ENCODE results near the gene ESRRB.
A peak's percentile ranks its signal among the peaks of the same experiment; 100 is the strongest.
"Not testable (repeated sequence)": the region's sequence is repeated elsewhere in the genome, so short reads cannot be mapped to it uniquely, and the experiment has no call there.

The ESRRB gene

DNA sequence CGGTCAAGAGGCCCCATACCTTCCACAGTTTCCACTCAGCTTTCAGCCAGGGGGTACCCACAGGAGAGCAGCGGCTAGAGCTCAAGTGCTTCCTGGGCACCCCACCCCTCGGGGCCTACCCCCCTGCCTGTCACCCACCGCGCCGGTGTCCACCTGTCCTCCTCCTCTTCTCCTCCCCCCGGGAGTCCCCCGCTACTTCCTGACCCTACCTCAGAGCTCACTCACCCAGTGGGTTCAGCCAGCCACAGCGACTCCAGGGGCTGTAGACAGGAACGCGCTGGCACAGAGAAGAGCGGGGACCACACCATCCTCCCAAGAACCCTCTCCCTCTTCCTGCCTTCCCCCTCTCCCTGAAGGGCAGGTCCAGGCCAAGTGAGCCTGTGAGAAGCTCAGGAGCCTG lies 123.0 kb downstream of the ESRRB start:
- no peak for DNase-seq

DNA sequence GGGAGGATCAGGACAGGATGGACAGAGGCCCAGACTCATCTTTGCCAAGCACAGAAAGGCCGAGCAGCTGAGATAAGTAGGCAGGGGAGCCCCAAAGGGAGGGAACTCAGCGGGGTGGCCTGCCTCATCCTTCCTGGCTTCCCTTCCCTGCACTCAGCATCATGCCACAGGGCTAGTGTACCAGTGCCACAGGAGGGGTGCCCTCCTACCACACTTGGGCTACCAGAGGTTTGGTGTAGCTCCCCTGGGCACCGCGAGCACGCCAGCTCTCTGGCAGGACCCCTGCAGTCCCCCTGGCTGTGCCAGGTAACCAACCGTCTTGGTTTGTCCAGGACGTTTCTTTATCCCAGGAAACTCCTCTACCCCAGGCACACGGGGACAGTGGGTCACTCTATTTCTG lies 123.5 kb downstream of the ESRRB start:
- no peak for DNase-seq

DNA sequence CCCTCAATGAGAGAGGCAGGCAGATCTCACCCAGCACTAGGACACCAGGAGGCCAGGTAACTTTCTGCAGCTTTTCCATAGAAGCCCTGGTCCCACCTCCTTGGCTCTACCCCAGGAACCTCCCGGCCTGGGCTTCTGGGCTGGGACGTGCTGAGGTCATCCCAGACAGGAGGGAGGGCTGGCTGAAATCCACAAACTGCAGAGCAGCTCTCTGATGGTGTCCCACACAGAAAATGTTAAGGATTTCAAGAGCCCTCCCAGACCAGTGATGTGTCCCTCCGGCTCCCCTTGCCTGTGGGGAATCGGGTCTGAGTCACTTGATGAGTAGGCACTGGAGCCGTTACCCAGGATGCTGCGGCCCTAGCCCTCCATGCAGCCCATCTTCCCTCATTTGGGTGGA lies 124.1 kb downstream of the ESRRB start:
- no peak for DNase-seq

DNA sequence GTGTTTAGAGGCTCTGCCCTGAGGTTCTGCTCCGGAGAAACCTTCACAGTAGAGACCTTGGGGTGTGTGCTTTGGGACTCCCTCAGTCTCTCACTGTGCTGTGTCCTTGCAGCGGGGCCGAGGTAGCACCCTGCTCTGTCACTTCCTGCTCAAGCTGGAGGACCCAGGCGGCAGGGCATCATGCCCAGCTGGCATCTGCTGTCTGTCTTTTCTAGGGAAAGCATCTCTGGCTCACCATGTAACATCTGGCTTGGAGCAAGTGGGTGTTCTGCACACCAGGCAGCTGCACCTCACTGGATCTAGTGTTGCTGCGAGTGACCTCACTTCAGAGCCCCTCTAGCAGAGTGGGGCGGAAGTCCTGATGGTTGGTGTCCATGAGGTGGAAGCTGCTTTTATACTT lies 124.5 kb downstream of the ESRRB start:
- no peak for DNase-seq

DNA sequence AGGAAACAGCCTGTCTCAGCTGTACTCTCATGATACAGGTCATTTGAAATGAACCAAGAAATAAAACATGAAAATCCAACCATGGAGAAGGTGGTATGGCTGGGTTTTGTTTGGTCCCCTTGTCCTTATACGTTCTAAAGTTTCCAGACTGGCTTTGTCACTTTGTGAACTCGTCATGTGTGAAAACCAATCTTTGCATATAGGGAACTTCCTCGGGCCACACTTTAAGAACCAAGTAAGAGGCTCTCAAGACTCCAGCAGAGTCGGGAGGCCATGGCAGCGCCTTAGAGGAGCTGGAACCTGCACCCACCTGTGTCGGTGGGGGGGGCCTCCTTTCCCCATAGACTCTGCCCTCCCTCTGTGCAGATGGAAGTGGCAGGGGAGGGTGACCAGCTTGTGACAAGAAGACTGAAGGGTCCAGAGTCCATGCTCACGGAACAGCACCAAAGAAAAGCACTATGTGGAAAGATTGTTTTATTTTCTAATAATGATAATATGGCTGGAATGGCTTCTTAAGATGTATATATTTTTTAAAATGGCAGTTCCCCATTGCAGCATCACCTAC lies 125.3 kb downstream of the ESRRB start:
- DNase-seq, result no peak

DNA sequence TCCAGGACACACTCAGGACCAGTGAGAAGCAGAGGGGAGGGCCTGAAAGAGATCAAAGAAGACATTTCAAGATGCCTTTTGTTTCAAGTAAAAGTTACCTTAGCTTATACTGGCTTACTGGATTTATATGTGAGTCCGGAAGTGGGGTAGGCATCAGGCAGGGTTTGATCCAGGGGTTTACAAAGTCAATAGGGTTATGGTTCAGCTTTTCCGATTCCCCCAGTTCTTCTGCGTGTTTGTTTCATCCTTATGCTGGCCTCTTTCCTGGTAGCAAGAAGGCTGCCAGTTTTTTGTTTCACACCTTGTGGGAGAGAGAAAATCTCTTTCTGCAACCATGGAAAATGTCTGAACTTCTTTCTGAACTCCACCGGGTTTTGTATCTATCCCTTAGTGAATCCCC lies 126.3 kb downstream of the ESRRB start:
- no peak for DNase-seq

DNA sequence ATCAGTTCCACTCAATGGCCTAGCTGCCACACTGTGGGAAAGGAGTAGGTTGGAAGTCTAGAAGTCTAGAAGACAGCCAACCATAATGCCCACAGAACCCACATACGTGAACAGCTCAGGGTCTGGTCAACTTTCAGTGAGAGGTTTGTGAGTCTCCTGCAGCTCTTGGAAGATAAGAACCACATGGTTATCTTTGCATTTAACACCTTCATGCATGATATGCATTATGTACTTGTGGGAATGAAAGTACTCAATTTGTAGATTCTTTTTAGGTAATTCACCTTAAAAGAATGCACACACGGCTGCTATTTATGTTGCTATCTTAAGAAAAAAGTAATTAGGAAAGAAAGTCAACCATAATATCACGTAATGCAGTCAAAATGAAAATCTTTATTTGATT lies 126.7 kb downstream of the ESRRB start:
- DNase-seq, result no peak

DNA sequence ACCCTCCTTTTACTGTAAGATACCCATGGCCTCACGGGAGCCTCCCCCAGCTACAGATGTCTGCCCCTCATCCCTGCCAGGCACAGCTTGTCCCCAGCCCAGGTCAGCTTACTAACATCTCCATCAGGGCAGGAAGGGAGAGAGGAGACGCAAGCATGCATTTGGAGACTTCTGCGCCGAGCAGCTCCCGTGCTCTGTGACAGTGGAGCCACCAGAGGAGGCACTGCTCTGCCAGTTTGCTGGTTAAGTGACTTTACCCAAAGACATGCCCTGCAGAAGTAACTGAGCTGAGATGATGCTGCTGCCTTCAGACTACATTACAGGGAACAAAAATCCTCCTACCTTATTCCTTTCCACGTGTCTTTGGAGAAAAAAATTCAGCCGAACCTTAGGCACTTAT lies 133.4 kb downstream of the ESRRB start:
- no peak for DNase-seq

DNA sequence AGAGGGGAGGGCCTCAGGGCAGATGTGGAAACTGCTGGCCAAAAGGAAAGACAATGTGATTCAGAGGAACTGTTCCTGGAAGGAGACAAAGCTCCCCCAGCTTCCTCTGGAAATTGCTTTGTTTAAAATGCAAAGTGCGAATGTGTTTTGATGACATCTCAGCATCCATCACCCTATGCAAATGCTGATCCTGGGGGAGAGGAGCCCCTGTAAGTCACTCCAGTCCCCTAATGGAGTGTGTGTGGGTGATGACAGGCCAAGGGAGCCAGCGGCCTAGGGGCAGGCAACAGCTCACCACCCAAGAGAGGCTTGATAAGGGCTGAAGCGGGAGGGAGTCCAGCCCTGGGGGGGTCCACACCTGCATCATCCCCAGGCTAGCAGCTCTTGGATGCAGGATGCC lies 134.2 kb downstream of the ESRRB start:
- DNase-seq, result no peak

DNA sequence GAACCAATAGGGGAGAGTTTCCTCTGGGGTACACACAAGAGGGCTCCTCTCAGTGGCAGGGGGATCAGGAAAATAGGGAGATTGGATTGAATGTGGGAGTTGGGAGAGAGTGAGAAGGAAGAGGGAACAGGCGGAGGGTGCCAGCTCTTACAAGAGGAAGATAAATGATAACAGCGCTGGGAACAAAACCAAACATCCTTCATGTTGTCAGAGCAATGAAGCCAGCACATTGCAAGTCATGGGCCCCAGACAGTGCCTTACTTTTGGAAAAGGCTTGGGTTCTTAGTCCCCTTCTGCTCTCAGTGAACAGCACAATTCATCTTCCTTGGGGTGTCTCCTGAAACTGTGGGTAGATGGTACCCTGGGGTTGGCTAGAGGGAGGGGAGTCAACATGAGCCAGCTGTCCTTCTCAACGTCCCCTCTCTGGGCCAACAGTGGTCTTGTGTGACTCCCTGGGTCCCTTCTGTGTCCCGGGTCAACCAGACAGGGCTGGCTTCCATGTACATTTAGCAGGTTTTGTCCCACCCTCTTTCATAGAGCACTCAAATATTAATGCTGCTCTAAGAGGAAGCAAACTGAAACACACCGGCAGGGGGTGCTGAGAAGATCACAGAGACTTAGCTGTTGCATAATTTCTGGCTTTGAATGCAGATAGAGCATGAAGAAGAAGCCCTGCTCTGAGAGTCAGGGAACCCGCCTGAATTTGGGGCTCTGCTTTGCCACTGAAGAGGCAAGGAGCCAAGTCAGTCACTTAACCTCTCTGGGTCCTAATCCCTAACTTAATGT lies 138.5 kb downstream of the ESRRB start:
- DNase-seq, result no peak

DNA sequence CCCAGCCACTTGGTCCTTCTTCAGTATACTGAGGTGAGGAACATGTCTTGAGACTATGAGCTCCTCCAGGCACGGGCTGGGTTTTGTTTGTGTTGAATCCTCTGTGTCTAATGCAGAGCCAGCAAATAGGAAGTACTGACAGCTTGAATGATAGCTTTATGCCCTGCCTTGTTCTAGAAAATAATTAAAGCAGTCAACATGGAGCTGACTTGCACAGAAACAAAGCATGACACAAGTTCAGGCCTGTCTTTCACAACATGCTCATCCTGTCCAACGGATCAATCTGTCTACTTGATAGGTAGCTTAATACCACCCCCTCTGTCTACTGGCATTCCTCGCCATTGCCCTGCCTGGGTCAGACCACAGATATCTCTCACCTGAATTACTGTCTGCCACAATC lies 140.9 kb downstream of the ESRRB start:
- DNase-seq, result no peak

DNA sequence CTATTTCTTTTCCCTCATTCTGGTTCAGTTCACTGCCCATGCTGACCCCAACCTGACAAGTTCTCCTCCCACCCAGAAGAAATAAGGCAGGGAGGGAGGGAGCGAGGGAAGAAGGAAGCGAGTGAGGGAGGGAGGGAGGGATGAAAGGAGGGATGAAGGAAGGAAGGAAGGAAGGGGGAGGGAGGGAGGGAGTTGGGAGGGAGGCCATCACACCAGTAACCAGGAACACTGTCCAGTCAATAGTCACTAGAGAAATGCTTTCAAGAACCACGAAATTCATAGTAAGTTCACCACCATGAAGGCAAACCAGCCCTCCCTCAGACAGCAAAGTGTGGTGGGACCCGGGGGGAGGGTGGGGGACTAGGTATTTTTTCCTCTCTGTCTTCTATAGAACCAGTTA lies 142.4 kb downstream of the ESRRB start:
- no peak for DNase-seq

DNA sequence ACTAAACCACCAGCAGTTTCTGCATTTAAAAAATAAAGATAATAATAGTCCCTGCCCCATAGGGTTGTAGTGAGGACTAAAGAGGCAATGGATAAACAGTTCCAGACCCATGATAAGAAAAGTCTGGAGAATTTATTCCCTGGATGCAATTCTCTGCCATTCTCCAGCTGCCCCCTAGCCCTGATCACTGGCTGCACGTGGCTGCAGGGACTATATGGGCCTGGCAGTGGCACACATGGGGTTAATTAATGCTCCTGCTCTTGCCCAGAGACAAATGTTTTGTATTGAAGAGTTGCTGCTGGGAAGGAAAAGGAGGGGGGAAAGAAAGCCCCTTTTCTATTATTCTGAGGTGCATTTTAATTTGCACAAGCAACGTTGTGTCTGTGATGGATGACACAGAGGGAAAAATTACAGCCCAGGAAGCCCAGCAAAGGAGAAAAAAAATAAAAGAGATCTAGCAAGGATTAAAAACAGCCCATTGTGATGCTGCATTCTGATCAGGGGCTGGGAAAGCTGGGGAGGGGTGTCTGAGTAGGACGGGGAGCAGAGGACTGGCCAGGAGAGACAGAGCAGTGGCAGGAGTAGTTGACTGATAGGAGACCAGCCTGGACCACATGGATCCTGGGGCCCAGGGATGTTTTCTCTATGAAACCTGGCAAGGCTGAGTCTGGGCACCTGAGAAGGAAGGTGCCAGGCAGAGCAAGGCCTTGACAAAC lies 149.3 kb downstream of the ESRRB start:
- DNase-seq, result no peak

DNA sequence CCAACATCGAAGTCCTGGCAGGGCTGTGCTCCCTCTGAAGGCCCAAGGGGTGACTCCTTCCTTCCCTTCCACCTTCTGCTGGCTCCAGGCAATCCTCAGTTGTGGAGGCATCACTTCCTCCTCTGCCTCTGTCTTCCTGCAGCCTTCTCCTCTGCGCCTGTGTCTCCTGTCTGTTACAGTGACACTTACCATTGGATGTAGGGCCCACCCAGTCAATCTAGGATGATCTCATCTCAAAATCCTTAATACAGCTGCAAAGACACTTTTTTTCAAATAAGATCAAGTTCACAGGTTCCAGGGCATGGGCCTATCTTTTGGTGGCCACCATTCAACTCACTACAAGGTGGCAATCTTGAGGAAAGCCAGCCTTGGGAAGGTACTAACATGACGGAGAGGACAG lies 155.1 kb downstream of the ESRRB start:
- DNase-seq, result no peak

DNA sequence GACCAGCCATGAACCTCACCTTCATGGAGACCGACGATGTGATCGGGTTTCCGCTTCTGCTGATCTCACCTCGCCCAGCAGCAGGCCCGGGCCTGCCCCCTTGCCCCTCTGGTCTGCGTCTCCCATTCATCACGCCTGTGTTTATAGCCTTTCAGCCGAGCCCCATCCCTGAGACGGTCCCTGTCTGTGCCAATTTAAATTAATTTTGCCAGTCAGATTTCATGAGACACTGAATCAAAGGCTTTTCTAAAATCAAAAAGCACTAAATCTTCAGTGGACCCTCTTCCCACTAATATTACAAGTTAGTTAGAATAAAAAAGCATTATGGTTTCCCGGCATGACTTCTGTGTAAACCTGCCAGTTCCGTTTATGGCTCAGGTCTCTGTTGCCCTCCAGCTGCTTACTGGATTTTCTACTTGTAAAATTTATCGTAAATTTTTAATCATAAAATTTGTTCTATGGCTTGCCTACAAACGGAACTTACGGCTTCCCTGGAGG lies 155.9 kb downstream of the ESRRB start:
- no peak for DNase-seq

DNA sequence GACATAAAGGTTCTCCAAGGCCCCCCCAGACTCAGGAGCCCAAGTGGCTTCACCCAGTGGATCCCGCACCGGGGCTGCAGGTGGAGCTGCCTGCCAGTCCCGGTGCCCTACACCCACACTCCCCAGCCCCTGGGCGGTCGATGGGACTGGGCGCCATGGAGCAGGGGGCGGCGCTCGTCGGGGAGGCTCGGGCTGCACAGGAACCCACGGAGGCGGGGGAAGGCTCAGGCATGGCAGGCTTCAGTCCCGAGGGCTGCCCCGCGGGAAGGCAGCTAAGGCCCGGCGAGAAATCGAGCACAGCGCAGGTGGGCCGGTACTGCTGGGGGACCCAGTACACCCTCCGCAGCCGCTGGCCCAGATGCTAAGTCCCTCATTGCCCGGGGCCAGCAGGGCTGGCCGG lies 160.7 kb downstream of the ESRRB start:
- DNase-seq, result not testable (repeated sequence)

DNA sequence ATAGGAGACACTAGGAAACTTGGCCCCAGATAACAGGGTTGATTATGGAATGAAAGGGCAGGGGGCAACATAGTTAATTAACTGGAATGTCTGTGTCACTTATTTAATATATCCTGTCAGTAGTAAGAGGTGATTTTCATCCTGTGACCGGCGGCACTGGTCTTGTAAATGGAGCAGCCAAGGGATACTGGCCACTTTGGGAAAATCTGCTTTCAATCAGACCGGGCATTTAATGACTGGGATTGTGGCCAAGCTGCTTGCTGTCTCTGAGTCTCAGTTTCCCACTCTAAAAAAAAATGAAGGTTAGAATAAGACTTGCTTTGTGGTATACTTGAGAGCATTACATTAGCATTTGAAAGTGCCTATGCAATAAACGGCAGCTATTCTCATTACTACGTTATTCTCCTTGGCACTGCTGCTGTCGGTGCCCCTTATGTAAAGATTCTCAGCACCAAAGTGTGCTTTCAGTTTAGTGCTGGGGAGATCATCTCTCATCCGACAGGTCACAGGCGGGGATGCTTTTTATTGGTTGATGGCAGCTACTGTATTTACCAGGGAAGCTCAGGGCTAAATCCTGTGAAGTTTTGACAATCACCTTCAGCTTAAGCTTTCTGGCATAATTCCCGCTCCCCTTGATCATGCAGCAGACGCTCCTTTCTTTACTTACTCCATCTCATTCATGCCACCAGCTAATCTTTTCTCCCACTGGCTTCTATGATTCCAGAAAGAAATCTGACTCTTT lies 162.1 kb downstream of the ESRRB start:
- no peak for DNase-seq

DNA sequence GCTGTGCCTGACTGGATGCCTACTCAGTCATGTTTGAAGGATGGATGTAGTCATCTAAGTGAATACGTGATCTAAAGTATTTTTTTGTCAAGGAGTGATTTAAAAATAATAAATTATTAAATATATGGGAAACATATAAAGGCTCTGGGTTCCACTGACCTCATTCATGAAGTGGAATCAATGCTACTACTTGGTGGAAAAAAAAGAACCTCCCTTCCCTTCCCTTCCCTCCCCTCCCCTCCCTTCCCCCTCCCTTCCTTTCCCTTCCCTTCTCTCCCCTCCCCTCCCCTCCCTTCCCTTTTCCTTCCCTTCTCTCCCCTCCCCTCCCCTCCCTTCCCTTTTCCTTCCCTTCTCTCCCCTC lies 162.7 kb downstream of the ESRRB start:
- DNase-seq, result no peak

DNA sequence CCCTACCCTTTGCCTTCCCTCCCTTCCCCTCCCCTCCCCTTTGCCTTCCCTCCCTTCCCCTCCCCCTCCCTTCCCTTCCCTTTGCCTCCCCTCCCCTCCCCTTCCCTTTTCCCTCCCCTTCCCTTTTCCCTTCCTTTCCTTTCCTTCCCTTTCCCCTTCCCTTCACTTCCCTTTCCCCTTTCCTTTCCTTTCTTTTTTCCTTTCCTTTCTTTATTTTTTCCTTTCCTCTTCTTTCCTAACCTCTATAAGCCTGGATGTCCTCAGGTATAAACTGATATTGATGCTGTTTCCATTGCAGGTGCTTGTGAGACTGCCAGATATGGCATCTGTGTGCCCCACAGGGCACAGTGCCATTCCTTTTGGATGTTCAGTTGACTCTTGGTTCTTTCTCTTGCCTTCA lies 163.2 kb downstream of the ESRRB start:
- DNase-seq, result no peak

DNA sequence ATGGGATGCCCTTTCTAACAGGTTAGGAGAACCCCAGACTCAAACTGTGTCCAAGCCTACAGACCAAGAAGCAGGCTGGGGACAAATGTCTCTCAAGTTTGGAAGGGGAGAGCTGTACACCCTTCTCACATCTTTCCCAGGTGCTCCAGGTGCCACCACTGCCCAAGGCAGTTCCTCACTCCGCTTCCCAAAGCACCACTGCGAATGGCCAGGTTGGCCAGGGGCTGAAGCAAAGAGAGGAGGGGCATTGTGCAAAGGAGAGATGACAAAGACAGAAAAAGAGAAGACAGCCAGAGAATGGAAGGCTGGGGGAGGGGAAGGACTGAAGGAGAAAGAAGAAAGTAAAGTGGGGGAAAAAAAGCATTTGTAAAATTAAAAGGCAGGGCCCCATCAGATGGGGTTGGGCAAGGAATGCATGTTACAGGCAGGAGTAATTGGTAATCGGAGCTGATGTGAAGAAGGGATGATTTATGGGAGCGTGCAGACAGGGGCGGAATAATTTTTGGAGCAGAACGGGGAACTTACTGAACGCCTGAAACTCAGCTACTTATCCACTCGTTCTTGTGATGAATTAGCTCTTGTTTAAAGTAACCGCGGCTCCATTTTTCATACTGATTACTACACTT lies 165.8 kb downstream of the ESRRB start:
- DNase-seq, result no peak

DNA sequence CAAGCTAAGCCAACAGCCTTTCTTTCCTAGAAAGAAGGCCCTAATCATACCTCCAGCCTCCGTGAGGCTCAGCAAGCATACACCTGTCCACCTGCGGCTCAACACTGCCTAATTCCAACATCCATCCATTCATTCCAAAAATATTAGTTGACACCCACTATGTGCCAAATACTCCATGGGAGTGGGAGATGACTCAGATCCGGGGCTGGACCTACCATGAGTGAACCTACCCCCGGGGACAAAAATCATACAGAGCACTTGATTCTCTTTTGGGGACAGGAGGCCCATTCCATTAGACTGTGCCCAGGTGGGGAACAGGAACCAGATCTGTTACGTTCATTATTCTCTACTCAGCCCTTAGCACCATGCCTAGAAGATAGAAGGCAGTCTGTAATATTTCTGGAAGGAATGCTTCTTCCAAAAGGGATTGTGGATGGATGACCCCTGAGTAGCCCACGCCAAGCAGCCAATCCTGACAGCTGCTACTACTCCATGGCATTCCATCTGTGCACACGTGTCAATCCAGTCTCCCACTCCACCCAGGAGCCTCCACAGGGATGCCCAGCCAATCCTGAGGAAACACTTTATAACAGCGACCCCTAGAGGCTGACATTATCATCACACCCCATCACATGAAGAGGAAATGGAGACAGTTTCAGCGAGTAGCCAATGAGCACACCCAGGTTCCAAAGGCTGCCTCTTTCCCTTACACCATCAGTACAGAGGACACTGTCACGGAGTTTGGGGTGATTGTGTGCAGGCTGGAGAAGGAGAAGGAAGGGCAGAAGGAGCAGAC lies 170.7 kb downstream of the ESRRB start:
- peak; percentile 20 for DNase-seq

DNA sequence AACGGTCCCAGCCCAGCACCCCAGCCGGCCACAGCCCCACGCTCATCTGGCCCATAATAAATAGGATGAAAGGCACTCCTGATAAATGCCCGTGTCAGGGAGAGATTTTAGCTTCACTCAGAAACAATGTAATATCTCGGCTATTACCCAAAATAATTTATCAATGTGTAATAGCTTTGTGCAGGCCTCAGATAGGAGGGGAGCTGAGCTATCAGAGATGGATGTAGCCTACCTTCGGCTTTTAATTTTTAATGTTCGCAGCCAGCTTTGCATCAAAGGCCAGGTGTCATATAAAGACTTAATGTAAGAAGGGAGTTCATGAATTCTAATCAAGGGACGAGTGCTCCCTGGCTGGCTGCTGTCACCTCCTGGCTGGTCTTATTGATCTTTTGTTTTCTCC lies 171.9 kb downstream of the ESRRB start:
- DNase-seq, result no peak

Data from NCI-H446 treated with DMSO at 0.1 percent for 48 hours (cell line).